SU-DHL-6 (cell line): ENCODE data around the gene CACNG5.

Experiments
- H2AFZ ChIP-seq: fragments of 200-600 bp; sonication (generic); 2 replicates; pipeline ENCODE4 v1.6.1; 2014; ENCODE audit warnings: low read depth, mild to moderate bottlenecking, moderate library complexity, mixed read lengths, antibody characterized with exemption, low read length; ENCODE audit not compliant: severe bottlenecking
- H3F3A ChIP-seq: fragments of 200-600 bp; shearing (Covaris generic); 2 replicates; pipeline ENCODE4 v1.6.0; 2016; ENCODE audit warnings: antibody characterized with exemption, mild to moderate bottlenecking; ENCODE audit not compliant: insufficient read depth
- H3K27ac ChIP-seq: fragments of 200-600 bp; sonication (generic); 2 replicates; pipeline ENCODE4 v1.5.1; 2016; ENCODE audit warnings: low read depth, mild to moderate bottlenecking, low read length, moderate library complexity, mixed read lengths
- H3K27me3 ChIP-seq: fragments of 200-600 bp; sonication (generic), shearing (Covaris generic); 2 replicates; pipeline ENCODE4 v1.6.0; 2014; ENCODE audit warnings: mild to moderate bottlenecking, low read length
- H3K36me3 ChIP-seq: fragments of 200-600 bp; sonication (generic); 2 replicates; pipeline ENCODE4 v1.6.1; 2014; ENCODE audit warnings: mild to moderate bottlenecking, low read length, mixed read lengths
- H3K4me2 ChIP-seq: fragments of 300-600, 200-600 bp; shearing (Covaris generic), sonication (generic); 2 replicates; pipeline ENCODE4 v1.6.0; 2014; ENCODE audit warnings: low read length, low read depth, mild to moderate bottlenecking; ENCODE audit not compliant: poor library complexity, severe bottlenecking
- H3K4me3 ChIP-seq: fragments of 200-600 bp; sonication (generic); 2 replicates; pipeline ENCODE4 v1.5.1; 2014; ENCODE audit warnings: antibody characterized with exemption, low read length, mild to moderate bottlenecking, mixed read lengths; ENCODE audit not compliant: insufficient read depth, poor library complexity, severe bottlenecking
- H3K79me2 ChIP-seq: fragments of 200-600 bp; sonication (generic); 2 replicates; pipeline ENCODE4 v1.6.1; 2014; ENCODE audit warnings: mild to moderate bottlenecking, low read length, moderate library complexity; ENCODE audit not compliant: insufficient read depth
- H3K9ac ChIP-seq: fragments of 200-600 bp; sonication (generic); 2 replicates; pipeline ENCODE4 v1.7.0; 2014; ENCODE audit warnings: mild to moderate bottlenecking, low read length
- H3K9me2 ChIP-seq: fragments of 200-600 bp; sonication (generic); replicated peaks from 2 replicates; pipeline ENCODE4 v1.6.1; 2014; ENCODE audit warnings: low read length; ENCODE audit not compliant: insufficient read depth
- H3K9me3 ChIP-seq: fragments of 200-600 bp; sonication (generic); 2 replicates; pipeline ENCODE4 v1.6.1; 2014; ENCODE audit warnings: low read length, mixed read lengths; ENCODE audit not compliant: insufficient read depth
- H4K20me1 ChIP-seq: fragments of 200-600 bp; sonication (generic); 2 replicates; pipeline ENCODE4 v1.6.1; 2014; ENCODE audit warnings: low read depth, mild to moderate bottlenecking, antibody characterized with exemption, low read length, moderate library complexity, mixed read lengths
- EZH2phosphoT487 ChIP-seq: fragments of 200-600 bp; sonication (generic), shearing (Covaris generic); conservative IDR thresholded peaks from 2 replicates; pipeline ENCODE4 v1.6.1; 2018; ENCODE audit warnings: mild to moderate bottlenecking, antibody characterized with exemption, low read length, moderate library complexity, mixed read lengths
- TF ChIP-seq, protein P1 (sequence below): fragments of 200-600 bp; sonication (generic); IDR thresholded peaks from one replicate; pipeline ENCODE4 v1.5.1; 2017; ENCODE audit warnings: antibody characterized with exemption, mild to moderate bottlenecking, low read length, moderate library complexity; ENCODE audit not compliant: insufficient read depth, poor library complexity, severe bottlenecking

CACNG5 gene

GRCh38 chr17:66873962-66874361, 39.0 kb downstream of the CACNG5 start:
- TF ChIP-seq EZH2phosphoT487, result no peak
- TF ChIP-seq, protein P1, sequence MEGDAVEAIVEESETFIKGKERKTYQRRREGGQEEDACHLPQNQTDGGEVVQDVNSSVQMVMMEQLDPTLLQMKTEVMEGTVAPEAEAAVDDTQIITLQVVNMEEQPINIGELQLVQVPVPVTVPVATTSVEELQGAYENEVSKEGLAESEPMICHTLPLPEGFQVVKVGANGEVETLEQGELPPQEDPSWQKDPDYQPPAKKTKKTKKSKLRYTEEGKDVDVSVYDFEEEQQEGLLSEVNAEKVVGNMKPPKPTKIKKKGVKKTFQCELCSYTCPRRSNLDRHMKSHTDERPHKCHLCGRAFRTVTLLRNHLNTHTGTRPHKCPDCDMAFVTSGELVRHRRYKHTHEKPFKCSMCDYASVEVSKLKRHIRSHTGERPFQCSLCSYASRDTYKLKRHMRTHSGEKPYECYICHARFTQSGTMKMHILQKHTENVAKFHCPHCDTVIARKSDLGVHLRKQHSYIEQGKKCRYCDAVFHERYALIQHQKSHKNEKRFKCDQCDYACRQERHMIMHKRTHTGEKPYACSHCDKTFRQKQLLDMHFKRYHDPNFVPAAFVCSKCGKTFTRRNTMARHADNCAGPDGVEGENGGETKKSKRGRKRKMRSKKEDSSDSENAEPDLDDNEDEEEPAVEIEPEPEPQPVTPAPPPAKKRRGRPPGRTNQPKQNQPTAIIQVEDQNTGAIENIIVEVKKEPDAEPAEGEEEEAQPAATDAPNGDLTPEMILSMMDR, result no peak
- no peaks in the 10 kb centered on the region for H4K20me1 ChIP-seq
- no peak overlapping the region for H2AFZ ChIP-seq
- no peak overlapping the region for H3K4me2 ChIP-seq
- H3K79me2 ChIP-seq, result no peaks in the 10 kb centered on the region
- no peak overlapping the region for H3K27ac ChIP-seq
- H3K36me3 ChIP-seq, result no peaks in the 10 kb centered on the region
- H3K9ac ChIP-seq, result no peak overlapping the region
- no peaks in the 10 kb centered on the region for H3K9me2 ChIP-seq
- H3K9me3 ChIP-seq, result no peaks in the 10 kb centered on the region
- no peaks in the 10 kb centered on the region for H3F3A ChIP-seq
- H3K27me3 ChIP-seq, result no peaks in the 10 kb centered on the region
- H3K4me3 ChIP-seq, result no peak overlapping the region

GRCh38 chr17:66884931-66885330, 50.0 kb downstream of the CACNG5 start:
- Histone ChIP-seq H3K36me3 (no peaks in the 10 kb centered on the region), H3K27me3 (no peaks in the 10 kb centered on the region), H3F3A (no peaks in the 10 kb centered on the region), H2AFZ (no peak overlapping the region), H3K9me3 (no peaks in the 10 kb centered on the region), H3K4me2 (no peak overlapping the region), H3K9ac (no peak overlapping the region), H3K79me2 (no peaks in the 10 kb centered on the region), H3K4me3 (no peak overlapping the region), H3K27ac (no peak overlapping the region), H4K20me1 (no peaks in the 10 kb centered on the region), H3K9me2 (no peaks in the 10 kb centered on the region)
- TF ChIP-seq, protein P1, result no peak
- TF ChIP-seq EZH2phosphoT487, result no peak

DNA sequence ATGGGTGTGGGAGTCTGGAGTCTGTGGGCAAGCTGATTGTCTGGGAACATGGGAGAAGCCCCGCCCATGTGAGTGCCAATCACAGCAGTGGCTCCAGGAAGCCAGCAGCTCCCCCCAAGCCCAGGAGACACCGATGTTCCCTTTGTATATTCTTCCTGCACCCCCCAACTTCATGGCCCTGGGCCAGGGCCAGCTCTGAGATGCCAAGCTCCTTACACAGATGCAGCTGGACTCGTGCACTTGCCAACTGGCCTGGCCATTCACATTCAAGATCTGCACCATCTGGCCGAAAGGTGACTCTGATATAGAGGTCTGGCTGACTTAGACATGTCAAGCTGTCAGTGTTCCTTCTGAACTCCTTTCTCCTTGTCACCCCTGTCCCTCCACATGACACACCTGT, 50.5 kb downstream of the CACNG5 start:
- no peaks in the 10 kb centered on the region for H4K20me1 ChIP-seq
- H3K27me3 ChIP-seq, result no peaks in the 10 kb centered on the region
- no peak overlapping the region for H3K9ac ChIP-seq

More for the DNA sequence above, 50.5 kb downstream of the CACNG5 start:
- Histone ChIP-seq H3K9me3 (no peaks in the 10 kb centered on the region), H3F3A (no peaks in the 10 kb centered on the region), H3K36me3 (no peaks in the 10 kb centered on the region), H2AFZ (no peak overlapping the region), H3K4me3 (no peak overlapping the region), H3K4me2 (no peak overlapping the region), H3K27ac (no peak overlapping the region), H3K79me2 (no peaks in the 10 kb centered on the region), H3K9me2 (no peaks in the 10 kb centered on the region)
- no peak for TF ChIP-seq EZH2phosphoT487
- TF ChIP-seq, protein P1, result no peak
